ENCODE results near the gene MAPRE2. TPM values are rescaled to one million over a fixed set of nuclear protein-coding genes. Genes with fewer than 3 reads are reported as not detected.
"Not testable (repeated sequence)": the region's sequence is repeated elsewhere in the genome, so short reads cannot be mapped to it uniquely, and the experiment has no call there.

MAPRE2 gene
- total RNA-seq, 2 donors from 2014 or later = 30.8 to 31.6 TPM

DNA sequence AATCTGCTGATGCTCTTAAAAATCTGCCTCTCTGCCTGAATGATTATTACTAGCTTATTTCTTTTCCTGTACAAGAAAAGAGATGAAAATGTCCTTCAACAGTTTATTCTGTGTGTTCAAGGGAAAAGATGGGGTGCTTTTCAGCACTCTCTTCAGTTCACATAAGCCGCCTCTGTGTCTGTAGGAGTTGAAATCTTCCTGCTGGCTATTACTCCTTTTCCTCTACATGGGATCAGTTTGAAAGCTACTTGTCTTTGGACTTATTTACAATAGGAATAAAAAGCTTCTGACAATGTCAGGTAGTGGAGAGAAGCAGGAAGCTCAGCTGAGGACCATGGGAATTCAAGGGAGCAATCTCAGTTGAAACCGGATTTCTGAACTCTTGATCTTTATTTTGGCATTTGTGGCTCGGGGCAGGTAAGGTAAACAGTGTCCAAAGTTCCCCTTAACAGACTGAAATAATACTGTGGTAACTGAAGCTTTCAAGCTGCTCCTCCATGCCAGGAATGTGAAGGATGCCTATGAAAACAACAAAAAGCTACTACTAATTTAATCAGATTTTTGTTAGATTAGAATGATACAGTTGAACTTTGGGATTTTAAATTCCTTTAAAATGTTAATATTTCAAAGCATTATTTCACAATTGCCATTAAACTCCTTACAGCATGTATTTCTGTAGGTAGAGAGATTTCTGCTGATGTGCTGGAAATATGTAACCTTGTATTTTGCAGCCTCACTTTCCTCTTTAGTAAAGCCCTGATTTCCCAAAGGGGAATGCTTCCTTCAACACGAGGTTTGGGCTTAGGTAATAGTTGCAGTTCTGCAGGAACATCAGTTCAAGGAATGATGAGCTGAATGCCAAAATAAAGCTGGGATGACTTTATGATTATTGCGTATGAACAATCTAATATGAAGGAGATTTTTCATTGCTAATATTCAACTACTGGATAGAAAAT lies 43.6 kb downstream of the MAPRE2 start:
- DNase-seq (no peak), ATAC-seq (peak; percentile 94)
- intact Hi-C loops (cut with DNase I, micrococcal nuclease) = no loop called here

- ATAC-seq = peak; percentile 62
- no peak for DNase-seq
- intact Hi-C loops (cut with DNase I, micrococcal nuclease) = no loop called here
These were observed 44.5 kb downstream of the MAPRE2 start for GRCh38 chr18:35085450-35086380.

GRCh38 chr18:35086704-35087103 lies 45.5 kb downstream of the MAPRE2 start:
- no peak for ATAC-seq
- DNase-seq = no peak
- intact Hi-C loops (cut with DNase I, micrococcal nuclease) = no loop called here

DNA sequence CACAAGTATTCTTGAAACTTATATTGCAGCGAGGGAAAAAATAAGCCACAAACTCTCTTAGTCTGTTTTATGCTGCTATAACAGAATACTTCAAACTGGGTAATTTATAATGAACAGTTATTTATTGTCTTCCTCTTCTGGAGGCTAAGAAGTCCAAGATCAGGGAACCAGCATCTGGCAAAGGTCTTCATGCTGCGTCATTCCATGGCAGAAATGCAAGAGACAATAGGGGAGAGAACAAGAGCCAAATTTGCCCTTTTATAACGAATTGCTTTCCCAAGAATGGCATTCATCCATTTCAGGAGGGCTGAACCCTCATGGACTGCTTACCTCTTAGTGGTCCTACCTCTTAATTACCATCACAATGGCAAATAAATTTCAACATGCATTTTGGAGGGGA lies 46.5 kb downstream of the MAPRE2 start:
- intact Hi-C loops (cut with DNase I, micrococcal nuclease) = no loop called here
- ATAC-seq = no peak

GRCh38 chr18:35088921-35089320 lies 47.7 kb downstream of the MAPRE2 start:
- intact Hi-C loops (cut with DNase I, micrococcal nuclease) = no loop called here
- ATAC-seq (no peak), DNase-seq (no peak)

More for the DNA sequence above, 46.5 kb downstream of the MAPRE2 start:
- DNase-seq = no peak

- intact Hi-C loops (cut with DNase I, micrococcal nuclease) = no loop called here
- no peak for ATAC-seq
- no peak for DNase-seq
These were observed 48.2 kb downstream of the MAPRE2 start for GRCh38 chr18:35089382-35089781.

- ATAC-seq (no peak), DNase-seq (no peak)
- intact Hi-C loops (cut with DNase I, micrococcal nuclease) = no loop called here
These were observed 48.8 kb downstream of the MAPRE2 start for GRCh38 chr18:35089891-35090550.

- intact Hi-C loops (cut with DNase I, micrococcal nuclease) = no loop called here
- no peak for DNase-seq
- ATAC-seq = no peak
These were observed 50.6 kb downstream of the MAPRE2 start for GRCh38 chr18:35091841-35092240.

DNA sequence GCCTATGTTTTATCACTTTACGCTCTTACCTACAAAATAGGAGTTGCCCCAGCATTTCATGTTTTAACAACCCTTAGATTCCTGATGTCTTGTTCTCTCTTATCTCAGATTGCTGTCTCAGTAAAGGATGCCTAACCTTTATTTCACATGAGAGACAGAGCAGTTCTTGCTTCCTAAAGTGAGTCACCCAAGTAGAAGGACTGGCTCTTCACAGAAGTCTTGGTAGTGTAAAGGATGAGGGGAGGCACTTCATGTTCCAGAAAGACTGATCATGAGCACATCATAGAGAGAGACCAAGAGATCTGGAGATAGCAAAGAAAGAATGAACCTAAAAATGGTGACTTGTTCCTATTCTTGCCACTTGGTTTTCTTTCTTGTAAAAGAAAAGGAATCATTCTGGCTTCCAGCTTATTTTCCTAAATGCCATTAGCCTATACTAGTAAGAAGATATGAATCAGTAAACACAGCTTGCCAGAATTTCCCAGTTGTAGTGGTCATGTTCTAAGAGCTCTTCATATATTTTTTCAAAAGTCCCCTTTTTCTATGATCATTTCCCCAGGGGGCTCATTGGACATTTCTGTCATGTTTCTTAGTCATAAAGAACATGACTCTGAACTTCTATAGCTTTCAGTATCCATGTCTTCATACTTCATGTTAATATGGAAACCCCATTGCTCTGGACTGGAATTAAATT lies 54.9 kb downstream of the MAPRE2 start:
- DNase-seq = no peak
- intact Hi-C loops (cut with DNase I, micrococcal nuclease) = no loop called here
- no peak for ATAC-seq

DNA sequence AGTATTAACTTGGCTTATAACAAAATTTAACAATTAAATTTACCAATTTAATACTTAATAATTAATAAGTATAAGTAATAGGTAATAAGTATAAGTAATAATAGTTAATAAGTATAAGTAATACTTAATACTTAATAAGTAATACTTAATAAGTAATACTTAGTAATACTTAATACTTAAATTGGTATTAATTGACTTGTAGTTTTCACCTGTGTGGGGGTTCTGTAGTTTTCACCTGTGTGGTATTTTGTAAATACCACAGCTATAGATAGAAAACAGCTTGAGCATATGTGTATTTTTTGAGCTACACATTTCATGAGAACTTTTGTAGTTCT lies 55.4 kb downstream of the MAPRE2 start:
- intact Hi-C loops (cut with DNase I, micrococcal nuclease) = no loop called here
- DNase-seq (no peak), ATAC-seq (no peak)

DNA sequence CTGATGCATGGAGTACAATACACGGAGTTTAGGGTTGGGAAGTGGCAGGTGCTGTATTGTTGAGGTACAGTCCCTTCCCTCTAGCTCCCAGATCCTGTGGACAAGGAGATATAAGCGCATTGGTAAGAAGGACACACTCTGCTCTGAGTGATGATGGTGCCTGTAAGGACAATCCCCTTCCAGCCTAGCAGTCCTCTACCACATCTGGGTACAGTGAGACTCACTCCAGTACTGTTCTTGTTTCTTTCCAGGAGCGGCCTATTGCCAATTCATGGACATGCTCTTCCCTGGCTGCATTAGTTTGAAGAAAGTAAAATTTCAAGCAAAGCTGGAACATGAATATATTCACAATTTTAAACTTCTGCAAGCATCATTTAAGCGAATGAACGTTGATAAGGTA lies 56.0 kb downstream of the MAPRE2 start:
- no peak for ATAC-seq
- DNase-seq = no peak
- intact Hi-C loops (cut with DNase I, micrococcal nuclease) = no loop called here

DNA sequence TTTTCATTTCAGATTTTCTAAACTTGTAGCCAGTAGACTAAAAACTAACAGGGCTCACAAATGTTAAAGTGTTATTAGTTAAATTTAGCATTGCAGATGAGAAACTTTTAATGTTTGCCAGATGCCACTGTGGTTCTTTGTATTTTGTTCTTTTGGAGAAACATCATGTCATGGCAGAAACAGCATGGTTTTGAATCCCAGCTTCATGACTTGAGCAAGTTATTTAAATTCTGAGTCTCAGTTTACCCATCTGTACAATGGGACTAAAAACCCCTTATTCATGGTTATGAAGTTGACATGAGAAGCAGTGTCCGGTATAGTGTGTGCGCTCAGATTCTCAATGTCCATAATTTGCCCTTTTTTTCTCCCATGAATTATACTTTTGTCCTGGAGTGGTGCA lies 56.5 kb downstream of the MAPRE2 start:
- intact Hi-C loops (cut with DNase I, micrococcal nuclease) = no loop called here
- DNase-seq (no peak), ATAC-seq (no peak)

GRCh38 chr18:35099911-35100310 lies 58.7 kb downstream of the MAPRE2 start:
- ATAC-seq (no peak), DNase-seq (no peak)
- intact Hi-C loops (cut with DNase I, micrococcal nuclease) = no loop called here

GRCh38 chr18:35104391-35105051 lies 63.3 kb downstream of the MAPRE2 start:
- intact Hi-C loops (cut with DNase I, micrococcal nuclease) = no loop called here
- ATAC-seq = no peak

GRCh38 chr18:35106013-35106844 lies 65.0 kb downstream of the MAPRE2 start:
- ATAC-seq (no peak), DNase-seq (no peak)
- intact Hi-C loops (cut with DNase I, micrococcal nuclease) = no loop called here

More at GRCh38 chr18:35104391-35105051, 63.3 kb downstream of the MAPRE2 start:
- DNase-seq = no peak

DNA sequence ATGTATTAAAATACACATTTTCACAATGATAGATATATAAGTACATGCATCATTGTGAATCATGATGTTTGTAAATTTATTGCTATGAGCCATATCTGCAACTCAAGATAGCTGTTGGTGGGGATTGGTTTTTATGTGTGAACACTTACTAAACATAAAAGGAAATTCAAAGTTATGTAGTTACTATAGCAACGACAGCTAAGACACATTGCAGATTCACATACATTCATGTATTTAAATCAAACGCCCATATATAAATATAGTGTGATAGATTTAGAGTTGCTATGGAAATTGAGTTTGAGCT lies 65.6 kb downstream of the MAPRE2 start:
- intact Hi-C loops (cut with DNase I, micrococcal nuclease) = no loop called here
- no peak for ATAC-seq
- DNase-seq = no peak

- ATAC-seq (no peak), DNase-seq (no peak)
- intact Hi-C loops (cut with DNase I, micrococcal nuclease) = no loop called here
These were observed 66.0 kb downstream of the MAPRE2 start for GRCh38 chr18:35107216-35107615.

- ATAC-seq; DNase-seq; intact Hi-C loops (cut with DNase I, micrococcal nuclease): not testable (repeated sequence)
These were observed 66.9 kb downstream of the MAPRE2 start for GRCh38 chr18:35108088-35108487.

All from left colon (tissue), 2 donors.